H1 (cell line): ENCODE measurements around the gene NCOA6. TPM values are rescaled to one million over a fixed set of nuclear protein-coding genes. Genes with fewer than 3 reads are reported as not detected.

Source experiments
- CTCF ChIA-PET: fragments of 300-600 bp; sonication (Branson Sonifier 250); formaldehyde crosslinking; loops from one replicate; lab custom pipeline; 2021; ENCODE audit not compliant: partially characterized antibody; lab: Charles Lee
- POLR2A ChIA-PET: fragments of 300-600 bp; sonication (Branson Sonifier 250); formaldehyde crosslinking; loops from one replicate; lab custom pipeline; 2021; ENCODE audit warnings: inconsistent platforms; ENCODE audit not compliant: partially characterized antibody; lab: Charles Lee
- DNase-seq, 2 experiments: peaks; one replicate each; pipeline versions ENCODE4 v3.0.0 to v3.0.0-alpha.2; 2010 to 2022; ENCODE audit warnings: low spot score in 2 of 2, low read depth in 1 of 2, mixed read lengths in 1 of 2
- FAIRE-seq: peaks from 2 replicates; lab custom pipeline; 2011; peaks lifted over from hg19 to GRCh38; lab: Jason Lieb, UNC
- H2AFZ ChIP-seq: 2 replicates; pipeline ENCODE4 v1.8.1; 2012; ENCODE audit warnings: low read length, inconsistent platforms
- H2AK5ac ChIP-seq: 2 replicates; pipeline ENCODE4 v1.6.1; 2013; ENCODE audit warnings: low read depth, low read length
- H2BK120ac ChIP-seq: replicated peaks from 2 replicates; pipeline ENCODE3; 2013; ENCODE audit warnings: low read depth, low read length, inconsistent platforms
- H2BK12ac ChIP-seq: 2 replicates; pipeline ENCODE4 v1.6.1; 2013; ENCODE audit warnings: low read depth, low read length
- H2BK15ac ChIP-seq: 2 replicates; pipeline ENCODE4 v1.6.1; 2013; ENCODE audit warnings: low read length
- H2BK20ac ChIP-seq: 2 replicates; pipeline ENCODE4 v1.6.1; 2013; ENCODE audit warnings: low read length
- H2BK5ac ChIP-seq: 2 replicates; pipeline ENCODE4 v1.6.1; 2013; ENCODE audit warnings: low read depth, low read length
- H3K14ac ChIP-seq: 2 replicates; pipeline ENCODE4 v1.6.1; 2013; ENCODE audit warnings: inconsistent platforms; ENCODE audit not compliant: insufficient read length
- H3K18ac ChIP-seq: 2 replicates; pipeline ENCODE4 v1.6.1; 2013; ENCODE audit warnings: low read length; ENCODE audit errors: extremely low read depth
- H3K23ac ChIP-seq: 2 replicates; pipeline ENCODE4 v1.6.1; 2013; ENCODE audit warnings: inconsistent platforms; ENCODE audit not compliant: insufficient read length
- H3K23me2 ChIP-seq: 2 replicates; pipeline ENCODE4 v1.6.1; 2013; ENCODE audit warnings: low read depth, low read length
- H3K27ac ChIP-seq: 2 replicates; pipeline ENCODE4 v1.6.1; 2011; ENCODE audit warnings: low read depth, low read length, inconsistent platforms
- H3K27me3 ChIP-seq, 4 experiments: replicated peaks in 1 of 4; 1 replicate in 1 of 4; 2 replicates in 3 of 4; pipeline versions ENCODE4 v1.6.1 to v1.8.1; 2011 to 2013; ENCODE audit warnings: low read length in 3 of 4, mild to moderate bottlenecking in 3 of 4, inconsistent platforms in 2 of 4, mixed read lengths in 2 of 4, moderate library complexity in 1 of 4; ENCODE audit not compliant: control insufficient read depth in 3 of 4, insufficient read depth in 3 of 4; ENCODE audit errors: extremely low read depth in 1 of 4
- H3K36me3 ChIP-seq, 4 experiments: 2 replicates each; pipeline versions ENCODE4 v1.6.1 to v1.8.1; 2011 to 2013; ENCODE audit warnings: mild to moderate bottlenecking in 4 of 4, low read length in 3 of 4, moderate library complexity in 2 of 4, control low read depth in 1 of 4, inconsistent platforms in 1 of 4; ENCODE audit not compliant: insufficient read depth in 4 of 4, control insufficient read depth in 2 of 4
- H3K4ac ChIP-seq: replicated peaks from 2 replicates; pipeline ENCODE3; 2013; ENCODE audit warnings: low read length, low read depth, mixed read lengths, inconsistent platforms; ENCODE audit not compliant: insufficient read length
- H3K4me1 ChIP-seq, 4 experiments: replicated peaks in 1 of 4; 1 replicate in 1 of 4; 2 replicates in 3 of 4; pipeline versions ENCODE4 v1.6.1 to v1.8.1; 2011 to 2013; ENCODE audit warnings: low read length in 3 of 4, inconsistent platforms in 2 of 4, mixed read lengths in 1 of 4; ENCODE audit not compliant: insufficient read depth in 4 of 4, control insufficient read depth in 3 of 4
- H3K4me2 ChIP-seq, 2 experiments: 2 replicates each; pipeline versions ENCODE4 v1.6.1 to v1.8.1; 2011 to 2013; ENCODE audit warnings: low read depth in 2 of 2, low read length in 2 of 2, control low read depth in 1 of 2, inconsistent platforms in 1 of 2, mild to moderate bottlenecking in 1 of 2; ENCODE audit not compliant: insufficient read depth in 1 of 2
- H3K4me3 ChIP-seq, 4 experiments: fragments of 200-600, 300-600 bp in 1 of 4; sonication (generic), shearing (Covaris generic), sonication (Bioruptor Twin) in 1 of 4; 2 replicates each; pipeline versions ENCODE4 v1.5.1 to v1.8.1; 2011 to 2016; ENCODE audit warnings: low read length in 4 of 4, low read depth in 3 of 4, control low read depth in 2 of 4, inconsistent platforms in 2 of 4, mild to moderate bottlenecking in 2 of 4, mixed read lengths in 1 of 4, moderate library complexity in 1 of 4; ENCODE audit not compliant: insufficient read depth in 2 of 4; ENCODE audit errors: extremely low read depth in 1 of 4
- H3K56ac ChIP-seq: replicated peaks from 2 replicates; pipeline ENCODE3; 2013; ENCODE audit warnings: low read depth, mild to moderate bottlenecking, mixed read lengths, low read length, inconsistent platforms; ENCODE audit not compliant: insufficient read length
- H3K79me1 ChIP-seq: 2 replicates; pipeline ENCODE4 v1.6.1; 2013; ENCODE audit warnings: low read depth, low read length, control low read depth
- H3K79me2 ChIP-seq, 2 experiments: 2 replicates each; pipeline versions ENCODE4 v1.6.1 to v1.8.1; 2012 to 2013; ENCODE audit warnings: low read length in 2 of 2, mild to moderate bottlenecking in 2 of 2, inconsistent platforms in 1 of 2; ENCODE audit not compliant: insufficient read depth in 2 of 2, control insufficient read depth in 1 of 2
- H3K9ac ChIP-seq, 4 experiments: replicated peaks in 1 of 4; 1 replicate in 1 of 4; 2 replicates in 3 of 4; pipeline versions ENCODE4 v1.6.1 to v1.8.1; 2011 to 2013; ENCODE audit warnings: low read depth in 3 of 4, low read length in 3 of 4, control low read depth in 2 of 4, mild to moderate bottlenecking in 2 of 4, moderate library complexity in 2 of 4, inconsistent platforms in 1 of 4; ENCODE audit errors: extremely low read depth in 1 of 4
- H3K9me3 ChIP-seq, 2 experiments: 2 replicates each; pipeline versions ENCODE4 v1.6.1 to v1.8.1; 2012 to 2013; ENCODE audit warnings: mild to moderate bottlenecking in 2 of 2, moderate library complexity in 2 of 2, control low read depth in 1 of 2, inconsistent platforms in 1 of 2, low read depth in 1 of 2, low read length in 1 of 2, mixed read lengths in 1 of 2; ENCODE audit not compliant: insufficient read depth in 2 of 2
- H4K20me1 ChIP-seq, 2 experiments: replicated peaks in 1 of 2; 2 replicates each; pipeline versions ENCODE3 to v1.8.1; 2011 to 2013; ENCODE audit warnings: inconsistent platforms in 2 of 2, low read length in 2 of 2, mild to moderate bottlenecking in 1 of 2; ENCODE audit not compliant: insufficient read depth in 2 of 2, control insufficient read depth in 1 of 2
- H4K5ac ChIP-seq: 2 replicates; pipeline ENCODE4 v1.6.1; 2013; ENCODE audit warnings: low read length, low read depth, mixed read lengths, inconsistent platforms; ENCODE audit not compliant: insufficient read length
- H4K8ac ChIP-seq: 2 replicates; pipeline ENCODE4 v1.8.0; 2013; ENCODE audit warnings: mild to moderate bottlenecking, moderate library complexity, low read length, inconsistent platforms; ENCODE audit not compliant: insufficient read depth; ENCODE audit errors: extremely low read depth
- H4K91ac ChIP-seq: replicated peaks from 2 replicates; pipeline ENCODE3; 2013; ENCODE audit warnings: low read length, mixed read lengths, inconsistent platforms; ENCODE audit not compliant: insufficient read length
- CTCF ChIP-seq, 3 experiments: IDR thresholded peaks; 1 replicate in 2 of 3; 2 replicates in 1 of 3; pipeline versions ENCODE4 v1.5.1 to v1.6.1; 2011; ENCODE audit warnings: low read length in 3 of 3, mild to moderate bottlenecking in 3 of 3, inconsistent platforms in 2 of 3, low read depth in 1 of 3, moderate library complexity in 1 of 3; ENCODE audit not compliant: insufficient read depth in 1 of 3; ENCODE audit errors: control extremely low read depth in 1 of 3
- MAFK ChIP-seq: IDR thresholded peaks from 2 replicates; pipeline ENCODE4 v1.6.1; 2012; ENCODE audit warnings: low read depth, mild to moderate bottlenecking, improper control_type of control experiment, low read length
- RAD21 ChIP-seq, 2 experiments: IDR thresholded peaks in 1 of 2; conservative IDR thresholded peaks in 1 of 2; 2 replicates each; pipeline ENCODE4 v1.6.1; 2011; ENCODE audit warnings: low read depth in 2 of 2, low read length in 2 of 2, improper control_type of control experiment in 1 of 2, inconsistent platforms in 1 of 2, mild to moderate bottlenecking in 1 of 2, moderate library complexity in 1 of 2
- WGBS, 2 experiments: shearing (Covaris generic) in 1 of 2; methylation state at CpG; one replicate each; pipeline versions ENCODE4 v1.1.6 to v1.1.7; 2013 to 2015; ENCODE audit warnings: low lambda C conversion rate in 2 of 2, mixed read lengths in 2 of 2, inconsistent platforms in 1 of 2, low coverage in 1 of 2, missing lambda C conversion rate in 1 of 2; ENCODE audit not compliant: insufficient replicate concordance in 2 of 2, insufficient coverage in 1 of 2, insufficient read length in 1 of 2; ENCODE audit errors: extremely low coverage in 1 of 2, missing lambda C conversion rate in 1 of 2; 5-methylcytosine and 5-hydroxymethylcytosine counted together
- polyA plus RNA-seq, 7 experiments: library from polyadenylated mRNA; depleted of rRNA in 3 of 7; stranded (reverse) in 5 of 7; unstranded in 2 of 7; fragments of >200 nt in 5 of 7; fragments of 200-250 nt in 2 of 7; gene quantifications; 1 replicate in 5 of 7; 2 replicates in 1 of 7; 4 replicates in 1 of 7; pipeline versions ENCODE4 v1.2.1 to v1.2.3, GENCODE V29; 2011 to 2013; ENCODE audit warnings: missing spikeins in 2 of 7, mixed read lengths in 2 of 7
- total RNA-seq: library from RNA; stranded (reverse); fragmentation: NEBNext Ultra II Directional; extraction: Animal tissue kit (Norgen Biotek cat#: 25700); gene quantifications from 2 replicates; pipeline ENCODE4 v1.2.1, GENCODE V29; 2021

Gene NCOA6
- total and polyA plus RNA-seq, 2 of the 8 experiments (the other 6 are each of a cell fraction or from before 2014, with no cell fraction given) = 9.0 to 9.5 TPM

GRCh38 chr20:34829191-34829590 lies 3.7 kb upstream of the NCOA6 start:
- Histone ChIP-seq H2AFZ (no peak overlapping the region), H4K91ac (no peak overlapping the region), H3K79me1 (no peaks in the 10 kb centered on the region), H3K4ac (no peak overlapping the region), H3K36me3 (no peaks in the 10 kb centered on the region), H3K23ac (no peak overlapping the region), H2AK5ac (no peak overlapping the region), H2BK15ac (no peak overlapping the region), H3K79me2 (no peaks in the 10 kb centered on the region), H3K18ac (no peak overlapping the region), H3K14ac (no peak overlapping the region), H4K8ac (no peak overlapping the region), H3K9ac (no peak overlapping the region), H3K56ac (no peak overlapping the region), H3K4me3 (no peak overlapping the region), H2BK12ac (no peak overlapping the region), H3K27ac (no peak overlapping the region), H3K27me3 (no peaks in the 10 kb centered on the region), H3K23me2 (peaks cover 5% of the 10 kb centered on the region), H2BK20ac (no peak overlapping the region), H3K4me2 (no peak overlapping the region), H4K5ac (no peak overlapping the region), H2BK5ac (no peak overlapping the region), H3K4me1 (no peaks in the 10 kb centered on the region), H3K9me3 (no peaks in the 10 kb centered on the region), H4K20me1 (no peaks in the 10 kb centered on the region), H2BK120ac (no peak overlapping the region)
- FAIRE-seq (no peak), DNase-seq (no peak)
- POLR2A ChIA-PET = no interaction called here
- 71% methylated on average over 3 of the region's 3 CpGs; no CpG with 5 or more reads in 1 of the 2 experiments for WGBS, 2 experiments
- CTCF ChIA-PET = interaction anchor here (1.2 kb wide), 1 partner anchor 170 kb away, joined by 4 read pairs; no protein-coding TSS in a partner anchor
- TF ChIP-seq RAD21 (IDR thresholded peaks at IDR 0.05 in 1 of 2, conservative IDR thresholded peaks at IDR 0.05 in 1 of 2; ENCODE audit: low read depth in 2 of 2, low read length in 2 of 2) (peak; percentile 16 to 37; a peak in 2 of 4 replicates), CTCF (IDR thresholded peaks at IDR 0.05; ENCODE audit: control extremely low read depth in 1 of 3, insufficient read depth in 1 of 3, low read depth in 1 of 3, low read length in 3 of 3) (peak in 2 of 3 experiments; percentile 23 to 40; a peak in 3 of 4 replicates), MAFK (no peak)
